ENCODE data around the gene SNF8. TPM values are rescaled to one million over a fixed set of nuclear protein-coding genes. Genes with fewer than 3 reads are reported as not detected.

The SNF8 gene
- total and polyA plus RNA-seq, 9 of the 15 experiments (the other 6 are each of a cell fraction or from before 2014, with no cell fraction given) = 6.9 to 149 (median 117) TPM

GRCh38 chr17:48944515-48945260 lies at the start of gene SNF8 (continued):
- TF ChIP-seq MGA (IDR thresholded peaks at IDR 0.05) (peak; percentile 99), PREB (CRISPR knock-in tag; IDR thresholded peaks at IDR 0.05) (no peak), CREB1 (IDR thresholded peaks at IDR 0.05) (peak; percentile 97), CREB1 (CRISPR knock-in tag; IDR thresholded peaks at IDR 0.05) (peak; percentile 99), MLLT1 (IDR thresholded peaks at IDR 0.05) (no peak), ZFPM2 (CRISPR knock-in tag; IDR thresholded peaks at IDR 0.05) (no peak), FOXM1 (IDR thresholded peaks at IDR 0.05; ENCODE audit: low read depth) (no peak), FOXM1 (CRISPR knock-in tag; IDR thresholded peaks at IDR 0.05; ENCODE audit: low read depth) (peak; percentile 96), BRF2 (IDR thresholded peaks at IDR 0.05; ENCODE audit: borderline replicate concordance, insufficient read depth, insufficient read length) (no peak), ZNF24 (IDR thresholded peaks at IDR 0.05) (0 out of 2 replicates have a peak, but pooled peaks have one; percentile 43), HNRNPLL (IDR thresholded peaks at IDR 0.05; ENCODE audit: low read depth, low read length, poor library complexity, severe bottlenecking) (no peak), POLR2B (IDR thresholded peaks at IDR 0.05; ENCODE audit: low read depth, partially characterized antibody) (peak; percentile 74), ZNF431 (CRISPR knock-in tag; IDR thresholded peaks at IDR 0.05) (peak; percentile 34; the same call in 1 of the 2 replicates)
